Hepatocyte (in vitro differentiated cells): ENCODE results near the gene MUCL3. TPM values are rescaled to one million over a fixed set of nuclear protein-coding genes. Genes with fewer than 3 reads are reported as not detected.
A peak's percentile ranks its signal among the peaks of the same experiment; 100 is the strongest.

Experiments used
- DNase-seq: peaks from one replicate; pipeline ENCODE4 v3.0.0-alpha.2; 2016; ENCODE audit warnings: low spot score
- H2AFZ ChIP-seq: fragments of 200-600 bp; sonication (generic); 2 replicates; pipeline ENCODE4 v1.6.0; 2016; ENCODE audit warnings: antibody characterized with exemption, mild to moderate bottlenecking
- H3K27ac ChIP-seq: fragments of 200-600 bp; sonication (generic); 2 replicates; pipeline ENCODE4 v1.5.1; 2016; ENCODE audit warnings: mild to moderate bottlenecking
- H3K27me3 ChIP-seq: fragments of 200-600 bp; sonication (generic); 2 replicates; pipeline ENCODE4 v1.6.1; 2016
- H3K36me3 ChIP-seq: fragments of 200-600 bp; sonication (generic); replicated peaks from 2 replicates; pipeline ENCODE4 v1.5.1; 2016; ENCODE audit warnings: low read depth; ENCODE audit not compliant: insufficient read depth
- H3K4me1 ChIP-seq: fragments of 200-600 bp; sonication (generic); 2 replicates; pipeline ENCODE4 v1.5.1; 2016; ENCODE audit warnings: mild to moderate bottlenecking, moderate library complexity; ENCODE audit not compliant: insufficient read depth
- H3K4me2 ChIP-seq: fragments of 200-600 bp; sonication (generic); 2 replicates; pipeline ENCODE4 v1.6.0; 2016
- H3K4me3 ChIP-seq: fragments of 200-600 bp; sonication (generic); 2 replicates; pipeline ENCODE4 v1.5.1; 2016; ENCODE audit warnings: mild to moderate bottlenecking
- H3K79me2 ChIP-seq: fragments of 200-600 bp; sonication (generic); 2 replicates; pipeline ENCODE4 v1.6.0; 2017; ENCODE audit warnings: mild to moderate bottlenecking
- H3K9me2 ChIP-seq: fragments of 200-600 bp; sonication (generic); replicated peaks from 2 replicates; pipeline ENCODE4 v1.6.0; 2017; ENCODE audit warnings: mild to moderate bottlenecking; ENCODE audit not compliant: insufficient read depth
- H3K9me3 ChIP-seq: fragments of 200-600 bp; sonication (generic); 2 replicates; pipeline ENCODE4 v1.5.1; 2016; ENCODE audit warnings: low read depth, mild to moderate bottlenecking
- H4K20me1 ChIP-seq: fragments of 200-600 bp; sonication (generic); 2 replicates; pipeline ENCODE4 v1.6.0; 2016; ENCODE audit warnings: mild to moderate bottlenecking; ENCODE audit not compliant: insufficient read depth, poor library complexity, severe bottlenecking
- CTCF ChIP-seq: fragments of 200-600 bp; sonication (generic); IDR thresholded peaks from 2 replicates; pipeline ENCODE4 v1.5.1; 2016; ENCODE audit warnings: antibody characterized with exemption, mild to moderate bottlenecking; ENCODE audit not compliant: poor library complexity
- EZH2 ChIP-seq: fragments of 200-600 bp; sonication (generic); IDR thresholded peaks from 2 replicates; pipeline ENCODE4 v1.6.1; 2016; ENCODE audit warnings: antibody characterized with exemption, mild to moderate bottlenecking, borderline replicate concordance
- EZH2phosphoT487 ChIP-seq: fragments of 200-600 bp; sonication (generic); IDR thresholded peaks from one replicate; pipeline ENCODE4 v1.6.1; 2018; ENCODE audit warnings: antibody characterized with exemption, mild to moderate bottlenecking, low read depth, moderate library complexity; ENCODE audit not compliant: unreplicated experiment, severe bottlenecking
- WGBS: methylation state at CpG from one replicate; pipeline ENCODE4 v1.1.6; 2016; ENCODE audit warnings: low lambda C conversion rate; ENCODE audit errors: missing lambda C conversion rate; 5-methylcytosine and 5-hydroxymethylcytosine counted together
- polyA plus RNA-seq: library from polyadenylated mRNA; unstranded; fragments of >200 nt; fragmentation: Nextera tagmentation; extraction: Ambion mirVana; gene quantifications from 2 replicates; pipeline ENCODE4 v1.2.1, GENCODE V29; 2016
- total RNA-seq: library from RNA; depleted of rRNA; stranded (reverse); fragments of >200 nt; gene quantifications from 2 replicates; pipeline ENCODE4 v1.2.3, GENCODE V29; 2014

Gene MUCL3
- total and polyA plus RNA-seq, 2 experiments from 2014 or later, result 0.11 to 0.13 TPM

- WGBS, result 22% methylated on average over 13 of the region's 13 CpGs
- Histone ChIP-seq H3K27me3 (no peaks in the 10 kb centered on the region), H3K9me2 (no peaks in the 10 kb centered on the region), H3K4me2 (peak overlapping the region; percentile 71), H3K27ac (no peak overlapping the region), H3K9me3 (no peaks in the 10 kb centered on the region), H3K4me1 (peaks cover 4% of the 10 kb centered on the region), H2AFZ (peak overlapping the region; percentile 37), H3K36me3 (no peaks in the 10 kb centered on the region), H3K4me3 (no peak overlapping the region), H4K20me1 (no peaks in the 10 kb centered on the region), H3K79me2 (no peaks in the 10 kb centered on the region)
- peak; percentile 53 for DNase-seq
- TF ChIP-seq CTCF (no peak), EZH2phosphoT487 (no peak), EZH2 (no peak)
These were observed 41.4 kb downstream of the MUCL3 start for GRCh38 chr6:30981942-30982772.

GRCh38 chr6:30983439-30983838, 42.7 kb downstream of the MUCL3 start, which contains the start of gene MUC21:
TSS of gene MUC21 (plus strand) at chr6:30983718. CDS start at chr6:30983959, 241 bp downstream.
- Histone ChIP-seq H3K9me3 (no peaks in the 10 kb centered on the region), H4K20me1 (no peaks in the 10 kb centered on the region), H3K4me2 (peak within 1 kb of the TSS; percentile 71), H3K4me1 (peaks cover 4% of the 10 kb centered on the region), H3K9me2 (no peaks in the 10 kb centered on the region), H3K27me3 (no peaks in the 10 kb centered on the region), H3K79me2 (no peaks in the 10 kb centered on the region), H3K27ac (no peak within 1 kb of the TSS), H2AFZ (no peak within 1 kb of the TSS), H3K36me3 (no peaks in the 10 kb centered on the region), H3K4me3 (no peak within 1 kb of the TSS)
- TF ChIP-seq EZH2 (no peak), CTCF (no peak), EZH2phosphoT487 (no peak)
- WGBS, result 89% methylated on average over 6 of the region's 6 CpGs
- DNase-seq, result no peak

- WGBS, result 96% methylated on average over 5 of the region's 5 CpGs
- TF ChIP-seq CTCF (no peak), EZH2 (no peak), EZH2phosphoT487 (no peak)
- H3K27me3 ChIP-seq, result no peaks in the 10 kb centered on the region
- H3K9me2 ChIP-seq, result no peaks in the 10 kb centered on the region
- H3K9me3 ChIP-seq, result no peaks in the 10 kb centered on the region
- H3K79me2 ChIP-seq, result no peaks in the 10 kb centered on the region
- no peak overlapping the region for H3K4me2 ChIP-seq
- no peak overlapping the region for H2AFZ ChIP-seq
- H3K27ac ChIP-seq, result no peak overlapping the region
- peaks cover 4% of the 10 kb centered on the region for H3K4me1 ChIP-seq
- DNase-seq, result no peak
- no peaks in the 10 kb centered on the region for H3K36me3 ChIP-seq
- no peaks in the 10 kb centered on the region for H4K20me1 ChIP-seq
- H3K4me3 ChIP-seq, result no peak overlapping the region
These were observed 44.7 kb downstream of the MUCL3 start for GRCh38 chr6:30985490-30985889.
